Keratinocyte (primary cell): ENCODE measurements around the gene MGAT4A. TPM values are rescaled to one million over a fixed set of nuclear protein-coding genes. Genes with fewer than 3 reads are reported as not detected.

Experiments used
- DNase-seq: peaks from one replicate; pipeline ENCODE4 v3.0.0-alpha.2; 2011; ENCODE audit warnings: low read depth, missing footprints, low spot score
- FAIRE-seq: peaks from 2 replicates; lab custom pipeline; 2011; peaks lifted over from hg19 to GRCh38; lab: Jason Lieb, UNC
- H2AFZ ChIP-seq: 2 replicates; pipeline ENCODE4 v1.6.0; 2012; ENCODE audit warnings: low read length, control low read depth, inconsistent platforms; ENCODE audit not compliant: control insufficient read depth
- H3K27ac ChIP-seq: 2 replicates; pipeline ENCODE4 v1.5.1; 2011; ENCODE audit warnings: low read length; ENCODE audit not compliant: control insufficient read depth, insufficient read depth
- H3K27me3 ChIP-seq: 3 replicates; pipeline ENCODE4 v1.6.0; 2011; ENCODE audit warnings: low read length; ENCODE audit not compliant: control insufficient read depth, insufficient read depth; ENCODE audit errors: extremely low read depth
- H3K36me3 ChIP-seq, 2 experiments: 2 replicates in 1 of 2; 3 replicates in 1 of 2; pipeline ENCODE4 v1.5.1; 2011; ENCODE audit warnings: low read length in 2 of 2, mild to moderate bottlenecking in 1 of 2; ENCODE audit not compliant: control insufficient read depth in 2 of 2, insufficient read depth in 2 of 2; ENCODE audit errors: extremely low read depth in 1 of 2
- H3K4me1 ChIP-seq: 3 replicates; pipeline ENCODE4 v1.5.1; 2011; ENCODE audit warnings: low read length; ENCODE audit not compliant: control insufficient read depth, insufficient read depth; ENCODE audit errors: extremely low read depth
- H3K4me2 ChIP-seq: 3 replicates; pipeline ENCODE4 v1.6.0; 2011; ENCODE audit warnings: low read depth, low read length; ENCODE audit not compliant: control insufficient read depth, insufficient read depth; ENCODE audit errors: extremely low read depth
- H3K4me3 ChIP-seq, 3 experiments: fragments of 200-600 bp in 1 of 3; sonication (generic) in 1 of 3; 2 replicates in 2 of 3; 3 replicates in 1 of 3; pipeline ENCODE4 v1.5.1; 2011 to 2016; ENCODE audit warnings: low read length in 3 of 3, mild to moderate bottlenecking in 3 of 3, control low read depth in 2 of 3, inconsistent platforms in 1 of 3, low read depth in 1 of 3, mixed read lengths in 1 of 3, mixed run types in 1 of 3, moderate library complexity in 1 of 3; ENCODE audit not compliant: control insufficient read depth in 2 of 3, insufficient read depth in 2 of 3; ENCODE audit errors: extremely low read depth in 1 of 3
- H3K79me2 ChIP-seq: 2 replicates; pipeline ENCODE4 v1.6.0; 2012; ENCODE audit warnings: low read length; ENCODE audit not compliant: control insufficient read depth, insufficient read depth
- H3K9ac ChIP-seq: 3 replicates; pipeline ENCODE4 v1.6.0; 2011; ENCODE audit warnings: low read length; ENCODE audit not compliant: control insufficient read depth, insufficient read depth; ENCODE audit errors: extremely low read depth
- H3K9me1 ChIP-seq: 3 replicates; pipeline ENCODE4 v1.6.0; 2011; ENCODE audit warnings: low read length; ENCODE audit not compliant: control insufficient read depth, insufficient read depth; ENCODE audit errors: extremely low read depth
- H3K9me3 ChIP-seq: 2 replicates; pipeline ENCODE4 v1.5.1; 2012; ENCODE audit warnings: low read depth, low read length; ENCODE audit not compliant: control insufficient read depth
- H4K20me1 ChIP-seq: 3 replicates; pipeline ENCODE4 v1.6.0; 2011; ENCODE audit warnings: low read length; ENCODE audit not compliant: control insufficient read depth, insufficient read depth; ENCODE audit errors: extremely low read depth
- EZH2 ChIP-seq: IDR thresholded peaks from one replicate; pipeline ENCODE4 v1.6.1; 2012; ENCODE audit warnings: inconsistent platforms, mild to moderate bottlenecking, low read length, moderate library complexity
- dilution Hi-C: fragments of 300-500 bp; cut with MboI; formaldehyde crosslinking; loops from one replicate; pipeline ENCODE4 v1.7.0; 2020; ENCODE audit warnings: low sequenced_read_pairs; ENCODE audit not compliant: extremely low pct_ligation_motif_present
- polyA plus RNA-seq, 5 experiments: library from polyadenylated mRNA; depleted of rRNA in 3 of 5; stranded (reverse) in 3 of 5; stranded (forward) in 1 of 5; unstranded in 1 of 5; fragments of >200 nt; gene quantifications; 1 replicate in 1 of 5; 2 replicates in 3 of 5; 3 replicates in 1 of 5; pipeline versions ENCODE4 v1.2.1 to v1.2.3, GENCODE V29; 2011 to 2012; ENCODE audit warnings: missing spikeins in 2 of 5, low read depth in 1 of 5, low replicate concordance in 1 of 5
- TF ChIP-seq, protein P1 (sequence below), 3 experiments: IDR thresholded peaks in 1 of 3; conservative IDR thresholded peaks in 1 of 3; optimal IDR thresholded peaks in 1 of 3; 2 replicates in 2 of 3; 3 replicates in 1 of 3; pipeline versions ENCODE3 to v1.5.1; 2011; ENCODE audit warnings: low read length in 3 of 3, mild to moderate bottlenecking in 3 of 3, moderate library complexity in 2 of 3, control low read depth in 1 of 3, inconsistent platforms in 1 of 3; ENCODE audit not compliant: insufficient read depth in 2 of 3; ENCODE audit errors: extremely low read depth in 1 of 3

Gene MGAT4A
- polyA plus RNA-seq, 1 donor (not counting 4 experiments of a cell fraction or from before 2014, with no cell fraction given) = 0.81 TPM

DNA sequence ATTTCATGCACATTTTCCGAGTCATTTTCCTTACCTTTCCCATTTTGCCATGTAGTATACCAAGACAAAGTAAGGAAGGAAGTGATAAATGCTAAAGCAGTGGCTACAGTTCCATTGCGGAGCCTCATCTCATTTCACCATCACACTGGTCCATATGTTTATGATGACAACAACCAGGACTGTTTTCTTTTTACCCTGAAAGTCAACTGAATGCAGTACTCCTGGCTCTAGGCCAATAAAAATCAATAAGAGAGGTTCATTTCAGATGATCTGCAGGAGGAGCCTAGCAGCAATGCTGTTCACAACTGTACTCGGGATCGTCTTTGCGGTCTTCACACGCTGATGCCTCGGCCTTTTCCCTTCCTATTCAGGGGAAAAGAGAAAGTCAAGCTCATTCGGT lies 4.7 kb downstream of the MGAT4A start:
- Histone ChIP-seq H2AFZ (no peak overlapping the region), H3K4me2 (peak overlapping the region; percentile 67), H3K9ac (no peak overlapping the region), H3K27me3 (peaks cover 5% of the 10 kb centered on the region), H4K20me1 (no peaks in the 10 kb centered on the region), H3K36me3 (no peaks in the 10 kb centered on the region), H3K9me1 (no peaks in the 10 kb centered on the region), H3K9me3 (no peaks in the 10 kb centered on the region), H3K4me1 (peaks cover 3% of the 10 kb centered on the region), H3K27ac (no peak overlapping the region), H3K4me3 (peak overlapping the region in 2 of 3 experiments; percentile 13 to 19), H3K79me2 (no peaks in the 10 kb centered on the region)
- DNase-seq (no peak), FAIRE-seq (peak; percentile 79)
- dilution Hi-C loops = no loop called here
- TF ChIP-seq, protein P1, sequence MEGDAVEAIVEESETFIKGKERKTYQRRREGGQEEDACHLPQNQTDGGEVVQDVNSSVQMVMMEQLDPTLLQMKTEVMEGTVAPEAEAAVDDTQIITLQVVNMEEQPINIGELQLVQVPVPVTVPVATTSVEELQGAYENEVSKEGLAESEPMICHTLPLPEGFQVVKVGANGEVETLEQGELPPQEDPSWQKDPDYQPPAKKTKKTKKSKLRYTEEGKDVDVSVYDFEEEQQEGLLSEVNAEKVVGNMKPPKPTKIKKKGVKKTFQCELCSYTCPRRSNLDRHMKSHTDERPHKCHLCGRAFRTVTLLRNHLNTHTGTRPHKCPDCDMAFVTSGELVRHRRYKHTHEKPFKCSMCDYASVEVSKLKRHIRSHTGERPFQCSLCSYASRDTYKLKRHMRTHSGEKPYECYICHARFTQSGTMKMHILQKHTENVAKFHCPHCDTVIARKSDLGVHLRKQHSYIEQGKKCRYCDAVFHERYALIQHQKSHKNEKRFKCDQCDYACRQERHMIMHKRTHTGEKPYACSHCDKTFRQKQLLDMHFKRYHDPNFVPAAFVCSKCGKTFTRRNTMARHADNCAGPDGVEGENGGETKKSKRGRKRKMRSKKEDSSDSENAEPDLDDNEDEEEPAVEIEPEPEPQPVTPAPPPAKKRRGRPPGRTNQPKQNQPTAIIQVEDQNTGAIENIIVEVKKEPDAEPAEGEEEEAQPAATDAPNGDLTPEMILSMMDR (optimal IDR thresholded peaks at IDR 0.05 in 1 of 3, IDR thresholded peaks at IDR 0.05 in 1 of 3, conservative IDR thresholded peaks at IDR 0.05 in 1 of 3; ENCODE audit: extremely low read depth in 1 of 3, insufficient read depth in 2 of 3, low read length in 3 of 3) = no peak
- no peak for TF ChIP-seq EZH2

DNA sequence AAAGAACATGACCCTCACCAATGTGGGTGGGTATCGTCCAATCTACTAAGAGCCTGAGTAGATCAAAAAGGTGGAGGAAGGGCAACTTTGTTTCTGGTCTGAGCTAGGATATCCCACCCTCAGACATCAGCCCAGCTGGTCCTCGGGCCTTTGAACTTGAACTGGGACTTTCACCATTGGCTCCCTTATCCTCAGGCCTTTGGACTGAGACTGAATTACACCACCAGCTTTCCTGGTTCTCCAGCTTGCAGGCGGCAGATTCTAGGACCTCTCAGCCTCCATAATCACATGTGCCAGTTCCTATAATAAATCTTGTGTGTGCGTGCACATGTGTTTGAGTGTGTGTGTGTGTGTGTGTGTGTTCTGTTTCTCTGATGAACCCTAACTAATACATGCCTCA lies 10.6 kb downstream of the MGAT4A start:
- H2AFZ ChIP-seq = no peak overlapping the region
- TF ChIP-seq, protein P1 (optimal IDR thresholded peaks at IDR 0.05 in 1 of 3, IDR thresholded peaks at IDR 0.05 in 1 of 3, conservative IDR thresholded peaks at IDR 0.05 in 1 of 3; ENCODE audit: extremely low read depth in 1 of 3, insufficient read depth in 2 of 3, low read length in 3 of 3) = no peak
- TF ChIP-seq EZH2 = no peak
- no peaks in the 10 kb centered on the region for H3K27me3 ChIP-seq
- DNase-seq = no peak
- H3K79me2 ChIP-seq = no peaks in the 10 kb centered on the region
- H3K4me3 ChIP-seq = no peak overlapping the region
- dilution Hi-C loops = no loop called here
- no peaks in the 10 kb centered on the region for H3K9me1 ChIP-seq
- H3K36me3 ChIP-seq = no peaks in the 10 kb centered on the region
- no peak for FAIRE-seq
- H3K9me3 ChIP-seq = no peaks in the 10 kb centered on the region
- no peaks in the 10 kb centered on the region for H4K20me1 ChIP-seq
- H3K27ac ChIP-seq = no peak overlapping the region
- no peak overlapping the region for H3K4me2 ChIP-seq
- H3K9ac ChIP-seq = no peak overlapping the region
- no peaks in the 10 kb centered on the region for H3K4me1 ChIP-seq
